K562 (cell line): ENCODE results near the gene PRKACA. TPM values are rescaled to one million over a fixed set of nuclear protein-coding genes. Genes with fewer than 3 reads are reported as not detected.
A peak's percentile ranks its signal among the peaks of the same experiment; 100 is the strongest.

Experiments used
- AFF4 ChIP-seq: sonication (generic); formaldehyde crosslinking; IDR thresholded peaks from 2 replicates; pipeline ENCODE4 v1.8.0; 2023; ENCODE audit warnings: mild to moderate bottlenecking, missing genetic modification reagents
- CEBPB ChIP-seq: fragments of 450-650 bp; IDR thresholded peaks from 2 replicates; pipeline ENCODE4 v1.6.1; 2016; ENCODE audit warnings: missing genetic modification characterization, missing compliant biosample characterization
- HMG20A ChIP-seq: fragments of 450-650 bp; formaldehyde crosslinking; conservative IDR thresholded peaks from 2 replicates; pipeline ENCODE4 v1.4.0; 2020; ENCODE audit warnings: mild to moderate bottlenecking, mixed read lengths
- KDM4B ChIP-seq, 2 experiments: fragments of 450-650 bp in 1 of 2; sonication (generic) in 1 of 2; IDR thresholded peaks; 2 replicates each; pipeline ENCODE4 v1.6.1; 2016 to 2017; ENCODE audit warnings: borderline replicate concordance in 2 of 2, antibody characterized with exemption in 1 of 2, low read depth in 1 of 2, mild to moderate bottlenecking in 1 of 2
- MEF2D ChIP-seq: conservative IDR thresholded peaks from 2 replicates; pipeline ENCODE4 v1.6.1; 2016; ENCODE audit warnings: low read depth, missing genetic modification characterization, missing compliant biosample characterization
- MYNN ChIP-seq, 2 experiments: sonication (generic); formaldehyde crosslinking in 1 of 2; IDR thresholded peaks; 2 replicates each; pipeline versions ENCODE4 v1.5.0 to v1.6.1; 2016 to 2020; ENCODE audit warnings: antibody characterized with exemption in 1 of 2, missing genetic modification reagents in 1 of 2
- NR4A1 ChIP-seq, 2 experiments: fragments of 250-450 bp in 1 of 2; fragments of 450-650 bp in 1 of 2; sonication (Bioruptor Pico) in 1 of 2; IDR thresholded peaks; 2 replicates each; pipeline versions ENCODE4 v1.4.0 to v1.6.1; 2016 to 2020; ENCODE audit warnings: mild to moderate bottlenecking in 2 of 2, missing compliant biosample characterization in 1 of 2, missing genetic modification characterization in 1 of 2, moderate library complexity in 1 of 2
- PBX2 ChIP-seq, 2 experiments: IDR thresholded peaks in 1 of 2; conservative IDR thresholded peaks in 1 of 2; 2 replicates each; pipeline ENCODE4 v1.6.1; 2016; ENCODE audit warnings: low read depth in 2 of 2, mild to moderate bottlenecking in 1 of 2, missing compliant biosample characterization in 1 of 2, missing genetic modification characterization in 1 of 2, moderate library complexity in 1 of 2
- RBM34 ChIP-seq: fragments of 200-400 bp; formaldehyde crosslinking; IDR thresholded peaks from 2 replicates; pipeline ENCODE4 v1.6.1; 2018; ENCODE audit warnings: low read length, borderline replicate concordance; ENCODE audit not compliant: insufficient read depth
- RFX5 ChIP-seq: IDR thresholded peaks from 2 replicates; pipeline ENCODE4 v1.6.1; 2011; ENCODE audit warnings: low read depth, mild to moderate bottlenecking, improper control_type of control experiment, low read length
- SMARCB1 ChIP-seq: IDR thresholded peaks from 2 replicates; pipeline ENCODE4 v1.6.1; 2011; ENCODE audit warnings: improper control_type of control experiment, low read depth; ENCODE audit not compliant: insufficient read length
- TFAM ChIP-seq: fragments of 250-450 bp; sonication (Bioruptor Pico); conservative IDR thresholded peaks from 2 replicates; pipeline ENCODE4 v1.5.0; 2021; ENCODE audit warnings: mild to moderate bottlenecking, moderate library complexity
- ZFP1 ChIP-seq: fragments of 450-650 bp; formaldehyde crosslinking; IDR thresholded peaks from 2 replicates; pipeline ENCODE4 v1.4.0; 2020; ENCODE audit warnings: mild to moderate bottlenecking, mixed read lengths
- ZNF551 ChIP-seq: fragments of 250-450 bp; sonication (Bioruptor Pico); IDR thresholded peaks from 2 replicates; pipeline ENCODE4 v1.5.0; 2021; ENCODE audit warnings: mild to moderate bottlenecking, moderate library complexity
- ZNF764 ChIP-seq: fragments of 250-450 bp; sonication (Bioruptor Pico); IDR thresholded peaks from 2 replicates; pipeline ENCODE4 v1.4.0; 2020; ENCODE audit warnings: low read depth, mild to moderate bottlenecking, moderate library complexity
- polyA plus RNA-seq, 8 experiments: library from polyadenylated mRNA; depleted of rRNA in 4 of 8; stranded (reverse) in 5 of 8; unstranded in 3 of 8; fragments of >200 nt; fragmentation: Nextera tagmentation in 2 of 8; fragmentation: Illumina TruSeq in 1 of 8; extraction: Ambion mirVana in 2 of 8; extraction: Trizol in 1 of 8; gene quantifications; 2 replicates each; pipeline versions ENCODE4 v1.2.1 to v1.2.3, GENCODE V29; 2011 to 2014; ENCODE audit warnings: inconsistent platforms in 1 of 8, missing spikeins in 1 of 8
- total RNA-seq, 7 experiments: library from RNA; depleted of rRNA in 6 of 7; stranded (reverse); fragments of >200 nt in 6 of 7; fragmentation: Illumina TruSeq in 2 of 7; extraction: Trizol in 2 of 7; gene quantifications; 2 replicates each; pipeline versions ENCODE4 v1.2.1 to v1.2.3, GENCODE V29; 2011 to 2021; ENCODE audit warnings: low replicate concordance in 1 of 7
- TF ChIP-seq, protein P1 (sequence below): fragments of 250-450 bp; sonication (Bioruptor Pico); IDR thresholded peaks from 2 replicates; pipeline ENCODE4 v1.9.0; 2021; ENCODE audit warnings: mild to moderate bottlenecking
- TF ChIP-seq, protein P2 (sequence below): IDR thresholded peaks from 3 replicates; pipeline ENCODE4 v1.6.1; 2011; ENCODE audit warnings: borderline replicate concordance, mild to moderate bottlenecking; ENCODE audit not compliant: insufficient read length, insufficient read depth

Gene PRKACA
- total and polyA plus RNA-seq, 9 of the 15 experiments (the other 6 are each of a cell fraction or from before 2014, with no cell fraction given) = 1.2 to 63.1 (median 13.0) TPM

DNA sequence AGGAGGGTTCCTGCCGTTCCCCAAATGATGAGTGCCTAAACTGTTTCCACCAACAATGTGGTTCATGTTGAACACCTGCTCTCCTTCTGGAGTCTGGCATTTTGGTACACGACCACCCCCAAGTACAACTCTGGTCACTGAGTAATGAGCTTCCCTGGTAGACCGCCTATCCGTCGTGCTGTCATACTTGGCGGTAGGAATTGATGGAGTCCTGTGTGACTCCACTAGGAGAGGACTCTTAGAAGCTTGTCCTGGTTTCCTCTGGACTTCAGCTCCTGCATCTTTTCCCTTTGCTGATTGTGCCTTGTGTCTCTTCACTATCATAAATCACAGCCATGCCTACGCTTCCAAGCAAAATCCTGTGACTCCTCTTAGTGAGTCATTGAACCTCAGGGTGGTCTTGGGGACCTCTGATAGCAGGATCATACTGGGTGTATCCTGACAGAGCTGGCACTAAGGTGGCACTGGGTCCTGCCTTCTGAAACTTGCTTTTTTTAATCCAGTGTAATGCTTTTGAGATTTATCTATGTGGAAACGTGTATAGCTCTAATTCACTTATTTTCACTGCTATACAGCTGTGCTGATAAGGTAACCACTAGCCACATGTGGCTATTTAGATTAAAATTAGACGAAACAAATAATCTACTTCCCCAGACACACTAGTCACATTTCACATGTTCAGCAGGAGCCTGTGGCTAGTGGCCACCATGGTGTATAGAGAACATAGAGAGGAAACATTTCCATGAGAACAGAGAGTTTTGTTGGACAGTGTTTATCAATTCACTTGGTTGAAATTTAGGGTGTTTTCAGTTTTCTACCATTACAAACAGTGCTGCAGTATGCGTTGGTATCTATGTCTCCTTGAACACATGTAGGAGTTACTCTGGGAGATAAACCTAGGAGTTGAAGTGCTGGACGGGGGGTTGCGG lies 25.0 kb upstream of the PRKACA start (continued):
- TF ChIP-seq PBX2 (CRISPR knock-in tag; IDR thresholded peaks at IDR 0.05; ENCODE audit: low read depth) = no peak
- peak; percentile 63; the same call in 1 of the 2 replicates for TF ChIP-seq PBX2 (tag; conservative IDR thresholded peaks at IDR 0.05; ENCODE audit: low read depth)
- peak; percentile 72; the same call in 1 of the 2 replicates for TF ChIP-seq MEF2D
- peak; percentile 85; the same call in 1 of the 2 replicates for TF ChIP-seq HMG20A (CRISPR knock-in tag)
- no peak for TF ChIP-seq RBM34
- no peak for TF ChIP-seq ZFP1 (CRISPR knock-in tag)
- TF ChIP-seq SMARCB1 = no peak
- TF ChIP-seq ZNF764 (CRISPR knock-in tag) = no peak
- TF ChIP-seq, protein P1, sequence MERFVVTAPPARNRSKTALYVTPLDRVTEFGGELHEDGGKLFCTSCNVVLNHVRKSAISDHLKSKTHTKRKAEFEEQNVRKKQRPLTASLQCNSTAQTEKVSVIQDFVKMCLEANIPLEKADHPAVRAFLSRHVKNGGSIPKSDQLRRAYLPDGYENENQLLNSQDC (CRISPR knock-in tag) = no peak
- no peak for TF ChIP-seq TFAM (CRISPR knock-in tag)
- no peak for TF ChIP-seq AFF4 (CRISPR knock-in tag)
- TF ChIP-seq MYNN (IDR thresholded peaks at IDR 0.05) = peak; percentile 37; the same call in 1 of the 2 replicates
- TF ChIP-seq MYNN (CRISPR knock-in tag; IDR thresholded peaks at IDR 0.05) = no peak
- no peak for TF ChIP-seq KDM4B (IDR thresholded peaks at IDR 0.05; ENCODE audit: borderline replicate concordance in 2 of 2, low read depth in 1 of 2)
- no peak for TF ChIP-seq NR4A1 (CRISPR knock-in tag; IDR thresholded peaks at IDR 0.05)
- peak; percentile 85 for TF ChIP-seq NR4A1 (tag; IDR thresholded peaks at IDR 0.05)
- no peak for TF ChIP-seq RFX5
- TF ChIP-seq ZNF551 (CRISPR knock-in tag) = no peak
- peak; percentile 36; the same call in 1 of the 2 replicates for TF ChIP-seq CEBPB (tag)
- TF ChIP-seq, protein P2, sequence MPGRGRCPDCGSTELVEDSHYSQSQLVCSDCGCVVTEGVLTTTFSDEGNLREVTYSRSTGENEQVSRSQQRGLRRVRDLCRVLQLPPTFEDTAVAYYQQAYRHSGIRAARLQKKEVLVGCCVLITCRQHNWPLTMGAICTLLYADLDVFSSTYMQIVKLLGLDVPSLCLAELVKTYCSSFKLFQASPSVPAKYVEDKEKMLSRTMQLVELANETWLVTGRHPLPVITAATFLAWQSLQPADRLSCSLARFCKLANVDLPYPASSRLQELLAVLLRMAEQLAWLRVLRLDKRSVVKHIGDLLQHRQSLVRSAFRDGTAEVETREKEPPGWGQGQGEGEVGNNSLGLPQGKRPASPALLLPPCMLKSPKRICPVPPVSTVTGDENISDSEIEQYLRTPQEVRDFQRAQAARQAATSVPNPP = no peak
